ENCODE data around the gene RYR2. TPM values are rescaled to one million over a fixed set of nuclear protein-coding genes. Genes with fewer than 3 reads are reported as not detected.
"Not testable (repeated sequence)": the region's sequence is repeated elsewhere in the genome, so short reads cannot be mapped to it uniquely, and the experiment has no call there.

The RYR2 gene
- total and polyA plus RNA-seq, 2 experiments from 2014 or later: 0.50 to 0.95 TPM

DNA sequence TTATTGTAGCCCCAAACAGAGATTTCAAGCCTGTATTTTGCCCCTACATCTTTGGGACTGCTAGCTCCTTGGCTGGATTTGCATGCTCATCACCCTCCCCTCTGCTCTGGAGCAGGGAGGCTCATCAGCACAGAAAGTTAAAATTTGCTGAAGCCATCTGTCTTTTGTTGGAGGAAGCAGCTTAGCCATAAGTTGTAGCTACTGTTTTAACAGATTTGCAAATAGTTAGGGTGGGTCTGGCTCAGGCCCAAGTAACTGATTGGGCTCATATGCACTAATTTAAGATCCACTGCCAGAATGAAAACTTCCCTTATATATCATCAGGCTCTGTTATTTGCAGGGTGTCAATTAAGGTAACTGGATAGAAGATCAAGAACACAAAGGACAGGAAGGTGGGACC is 541.8 kb downstream of the RYR2 start:
- Histone ChIP-seq H3K4me1 (ENCODE audit: insufficient read depth) (no peaks in the 10 kb centered on the region), H3K27ac (no peak overlapping the region), H3K27me3 (no peaks in the 10 kb centered on the region), H3K9me3 (ENCODE audit: low read depth) (no peaks in the 10 kb centered on the region), H2AFZ (no peak overlapping the region), H3K4me3 (no peak overlapping the region), H3K4me2 (no peak overlapping the region), H3K79me2 (no peaks in the 10 kb centered on the region), H3K36me3 (replicated peaks; ENCODE audit: insufficient read depth, low read depth) (no peaks in the 10 kb centered on the region), H4K20me1 (ENCODE audit: insufficient read depth, poor library complexity, severe bottlenecking) (no peaks in the 10 kb centered on the region), H3K9me2 (replicated peaks; ENCODE audit: insufficient read depth) (no peaks in the 10 kb centered on the region)
- no peak for TF ChIP-seq EZH2 (IDR thresholded peaks at IDR 0.05; ENCODE audit: borderline replicate concordance)
- no peak for TF ChIP-seq EZH2phosphoT487 (IDR thresholded peaks at IDR 0.05; ENCODE audit: low read depth, severe bottlenecking, unreplicated experiment)
- TF ChIP-seq, protein P1, sequence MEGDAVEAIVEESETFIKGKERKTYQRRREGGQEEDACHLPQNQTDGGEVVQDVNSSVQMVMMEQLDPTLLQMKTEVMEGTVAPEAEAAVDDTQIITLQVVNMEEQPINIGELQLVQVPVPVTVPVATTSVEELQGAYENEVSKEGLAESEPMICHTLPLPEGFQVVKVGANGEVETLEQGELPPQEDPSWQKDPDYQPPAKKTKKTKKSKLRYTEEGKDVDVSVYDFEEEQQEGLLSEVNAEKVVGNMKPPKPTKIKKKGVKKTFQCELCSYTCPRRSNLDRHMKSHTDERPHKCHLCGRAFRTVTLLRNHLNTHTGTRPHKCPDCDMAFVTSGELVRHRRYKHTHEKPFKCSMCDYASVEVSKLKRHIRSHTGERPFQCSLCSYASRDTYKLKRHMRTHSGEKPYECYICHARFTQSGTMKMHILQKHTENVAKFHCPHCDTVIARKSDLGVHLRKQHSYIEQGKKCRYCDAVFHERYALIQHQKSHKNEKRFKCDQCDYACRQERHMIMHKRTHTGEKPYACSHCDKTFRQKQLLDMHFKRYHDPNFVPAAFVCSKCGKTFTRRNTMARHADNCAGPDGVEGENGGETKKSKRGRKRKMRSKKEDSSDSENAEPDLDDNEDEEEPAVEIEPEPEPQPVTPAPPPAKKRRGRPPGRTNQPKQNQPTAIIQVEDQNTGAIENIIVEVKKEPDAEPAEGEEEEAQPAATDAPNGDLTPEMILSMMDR (IDR thresholded peaks at IDR 0.05; ENCODE audit: poor library complexity): no peak
- DNase-seq (ENCODE audit: low spot score): no peak

DNA sequence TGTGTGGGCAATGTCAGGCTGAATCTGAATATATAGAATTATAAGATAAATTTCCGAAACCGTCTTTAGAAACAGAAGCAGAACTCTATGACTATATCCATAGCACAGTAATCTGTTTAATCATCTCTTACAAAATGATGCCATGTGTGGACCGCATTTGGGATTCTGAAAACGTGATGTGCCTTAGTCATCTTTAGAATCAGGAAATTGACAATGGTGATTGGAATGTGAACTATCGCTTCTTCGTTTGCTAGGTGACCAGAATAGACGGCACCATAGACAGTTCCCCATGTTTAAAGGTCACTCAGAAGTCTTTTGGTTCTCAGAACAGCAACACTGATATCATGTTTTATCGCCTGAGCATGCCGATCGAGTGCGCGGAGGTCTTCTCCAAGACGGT is 548.4 kb downstream of the RYR2 start:
- H3K27me3 ChIP-seq: no peaks in the 10 kb centered on the region
- no peak overlapping the region for H3K4me2 ChIP-seq
- H2AFZ ChIP-seq: no peak overlapping the region
- 95% methylated on average over 13 of the region's 13 CpGs for WGBS (ENCODE audit: low lambda C conversion rate, missing lambda C conversion rate)
- no peak overlapping the region for H3K27ac ChIP-seq
- DNase-seq (ENCODE audit: low spot score): no peak
- no peak overlapping the region for H3K4me3 ChIP-seq
- H3K79me2 ChIP-seq: no peaks in the 10 kb centered on the region
- no peaks in the 10 kb centered on the region for H3K4me1 ChIP-seq (ENCODE audit: insufficient read depth)
- no peaks in the 10 kb centered on the region for H3K9me2 ChIP-seq (replicated peaks; ENCODE audit: insufficient read depth)
- no peaks in the 10 kb centered on the region for H3K9me3 ChIP-seq (ENCODE audit: low read depth)
- TF ChIP-seq, protein P1 (IDR thresholded peaks at IDR 0.05; ENCODE audit: poor library complexity): no peak
- H4K20me1 ChIP-seq (ENCODE audit: insufficient read depth, poor library complexity, severe bottlenecking): no peaks in the 10 kb centered on the region
- H3K36me3 ChIP-seq (replicated peaks; ENCODE audit: insufficient read depth, low read depth): no peaks in the 10 kb centered on the region

DNA sequence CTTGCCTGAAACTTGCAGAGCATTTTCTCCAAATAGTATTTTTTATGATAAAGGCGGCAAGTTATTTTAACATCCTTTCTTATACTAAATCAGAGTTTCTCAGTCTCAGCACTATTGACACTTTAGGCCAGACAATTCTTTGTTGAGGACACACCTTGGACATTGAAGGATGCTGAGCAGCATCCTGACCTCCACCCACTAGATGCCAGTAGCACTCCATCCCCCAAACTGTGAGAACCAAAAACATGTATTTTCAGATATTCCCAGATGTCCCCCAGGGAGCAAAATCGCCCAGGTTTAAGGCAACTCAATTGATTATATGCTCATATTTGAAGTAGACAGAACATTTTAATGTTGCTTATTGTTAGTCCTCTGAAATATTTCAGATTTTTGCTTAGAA is 549.4 kb downstream of the RYR2 start:
- WGBS (ENCODE audit: low lambda C conversion rate, missing lambda C conversion rate): 79% methylated on average over 2 of the region's 2 CpGs
- Histone ChIP-seq H2AFZ (no peak overlapping the region), H3K4me1 (ENCODE audit: insufficient read depth) (no peaks in the 10 kb centered on the region), H3K27me3 (no peaks in the 10 kb centered on the region), H3K4me2 (no peak overlapping the region), H3K4me3 (no peak overlapping the region), H3K36me3 (replicated peaks; ENCODE audit: insufficient read depth, low read depth) (no peaks in the 10 kb centered on the region), H3K27ac (no peak overlapping the region), H3K9me3 (ENCODE audit: low read depth) (no peaks in the 10 kb centered on the region), H3K9me2 (replicated peaks; ENCODE audit: insufficient read depth) (no peaks in the 10 kb centered on the region), H3K79me2 (no peaks in the 10 kb centered on the region), H4K20me1 (ENCODE audit: insufficient read depth, poor library complexity, severe bottlenecking) (no peaks in the 10 kb centered on the region)
- TF ChIP-seq EZH2 (IDR thresholded peaks at IDR 0.05; ENCODE audit: borderline replicate concordance): no peak
- no peak for DNase-seq (ENCODE audit: low spot score)

DNA sequence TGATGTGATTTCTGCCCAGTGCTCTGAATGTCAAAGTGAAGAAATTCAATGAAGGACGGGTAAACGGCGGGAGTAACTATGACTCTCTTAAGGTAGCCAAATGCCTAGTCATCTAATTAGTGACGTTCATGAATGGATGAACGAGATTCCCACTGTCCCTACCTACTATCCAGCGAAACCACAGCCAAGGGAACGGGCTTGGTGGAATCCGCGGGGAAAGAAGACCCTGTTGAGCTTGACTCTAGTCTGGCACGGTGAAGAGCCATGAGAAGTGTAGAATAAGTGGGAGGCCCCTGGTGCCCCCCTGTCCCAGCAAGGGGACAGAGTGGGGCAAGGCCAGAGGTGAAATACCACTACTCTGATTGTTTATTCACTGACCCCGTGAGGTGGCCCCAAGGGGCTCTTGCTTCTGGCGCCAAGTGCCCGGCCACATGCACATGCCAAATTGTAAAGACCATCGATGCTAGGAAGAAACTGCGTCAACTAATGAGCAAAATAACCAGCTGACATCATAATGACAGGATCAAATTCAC is 561.1 kb downstream of the RYR2 start:
- H3K79me2 ChIP-seq; DNase-seq (ENCODE audit: low spot score); H3K36me3 ChIP-seq (replicated peaks; ENCODE audit: insufficient read depth, low read depth); H3K4me1 ChIP-seq (ENCODE audit: insufficient read depth); H3K27ac ChIP-seq; H4K20me1 ChIP-seq (ENCODE audit: insufficient read depth, poor library complexity, severe bottlenecking); H3K27me3 ChIP-seq; H2AFZ ChIP-seq; H3K4me3 ChIP-seq; H3K9me3 ChIP-seq (ENCODE audit: low read depth); H3K9me2 ChIP-seq (replicated peaks; ENCODE audit: insufficient read depth); H3K4me2 ChIP-seq: not testable (repeated sequence)
- 82% methylated on average over 15 of the region's 15 CpGs for WGBS (ENCODE audit: low lambda C conversion rate, missing lambda C conversion rate)

DNA sequence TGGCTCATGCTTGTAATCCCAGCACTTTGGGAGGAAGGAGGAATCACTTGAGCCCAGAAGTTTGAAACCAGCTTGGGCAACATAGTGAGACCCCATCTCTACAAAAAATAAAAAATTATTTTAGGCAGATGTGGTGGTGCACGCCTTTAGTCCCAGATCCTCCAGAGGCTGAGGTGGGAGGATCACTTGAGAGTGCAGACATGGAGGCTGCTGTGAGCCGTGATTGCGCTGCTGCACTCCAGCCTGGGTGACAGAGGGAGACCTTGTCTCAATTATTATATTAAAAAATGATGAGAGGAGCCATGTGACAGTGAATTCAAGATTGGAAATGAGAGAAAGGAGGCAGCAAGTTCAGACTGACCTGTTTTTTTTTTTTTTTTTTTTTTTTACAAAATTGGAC is 566.4 kb downstream of the RYR2 start:
- no peaks in the 10 kb centered on the region for H3K79me2 ChIP-seq
- no peak for DNase-seq (ENCODE audit: low spot score)
- H3K9me2 ChIP-seq (replicated peaks; ENCODE audit: insufficient read depth): no peaks in the 10 kb centered on the region
- H3K36me3 ChIP-seq (replicated peaks; ENCODE audit: insufficient read depth, low read depth): no peaks in the 10 kb centered on the region
- TF ChIP-seq EZH2 (IDR thresholded peaks at IDR 0.05; ENCODE audit: borderline replicate concordance): no peak
- TF ChIP-seq EZH2phosphoT487 (IDR thresholded peaks at IDR 0.05; ENCODE audit: low read depth, severe bottlenecking, unreplicated experiment): no peak
- TF ChIP-seq, protein P1 (IDR thresholded peaks at IDR 0.05; ENCODE audit: poor library complexity): no peak
- no peaks in the 10 kb centered on the region for H4K20me1 ChIP-seq (ENCODE audit: insufficient read depth, poor library complexity, severe bottlenecking)
- no peaks in the 10 kb centered on the region for H3K9me3 ChIP-seq (ENCODE audit: low read depth)
- no peak overlapping the region for H3K4me2 ChIP-seq
- H3K4me1 ChIP-seq (ENCODE audit: insufficient read depth): no peaks in the 10 kb centered on the region
- no peaks in the 10 kb centered on the region for H3K27me3 ChIP-seq
- no peak overlapping the region for H3K4me3 ChIP-seq
- H2AFZ ChIP-seq: no peak overlapping the region
- H3K27ac ChIP-seq: no peak overlapping the region
- WGBS (ENCODE audit: low lambda C conversion rate, missing lambda C conversion rate): 88% methylated on average over 3 of the region's 3 CpGs

Measured in hepatocyte (in vitro differentiated cells).